CD4-positive, alpha-beta memory T cell (primary cell): ENCODE data around the gene STPG1. TPM values are rescaled to one million over a fixed set of nuclear protein-coding genes. Genes with fewer than 3 reads are reported as not detected.

ENCODE experiments used
- CTCF ChIA-PET: fragments of 350-600 bp; sonication (Branson Sonifier 250); formaldehyde crosslinking; loops from one replicate; lab custom pipeline; 2021; ENCODE audit warnings: inconsistent platforms; ENCODE audit not compliant: partially characterized antibody; lab: Charles Lee
- POLR2A ChIA-PET: fragments of 350-600 bp; sonication (Branson Sonifier 250); formaldehyde crosslinking; loops from one replicate; lab custom pipeline; 2021; ENCODE audit not compliant: partially characterized antibody; lab: Charles Lee
- DNase-seq, 5 donors: peaks; one replicate each; pipeline versions ENCODE4 v3.0.0 to v3.0.0-alpha.2; 2020 to 2022; ENCODE audit warnings: mixed read lengths in 1 of 5
- H3K27ac ChIP-seq: one replicate; pipeline ENCODE4 v1.7.0; 2013; ENCODE audit warnings: low read depth, low read length
- H3K27me3 ChIP-seq: 2 replicates; pipeline ENCODE4 v1.7.0; 2013; ENCODE audit warnings: mild to moderate bottlenecking, low read length, moderate library complexity; ENCODE audit not compliant: insufficient read depth
- H3K36me3 ChIP-seq: 2 replicates; pipeline ENCODE4 v1.7.0; 2013; ENCODE audit warnings: mild to moderate bottlenecking, low read length, moderate library complexity; ENCODE audit not compliant: insufficient read depth
- H3K4me1 ChIP-seq: 2 replicates; pipeline ENCODE4 v1.7.0; 2013; ENCODE audit warnings: mild to moderate bottlenecking, low read length, moderate library complexity; ENCODE audit not compliant: insufficient read depth
- H3K4me3 ChIP-seq, 2 donors: one replicate each; pipeline ENCODE4 v1.7.0; 2013; ENCODE audit warnings: low read length in 2 of 2, mild to moderate bottlenecking in 1 of 2
- H3K9me3 ChIP-seq, 2 donors: one replicate each; pipeline ENCODE4 v1.7.0; 2013; ENCODE audit warnings: low read length in 2 of 2, control low read depth in 1 of 2; ENCODE audit not compliant: control insufficient read depth in 1 of 2
- H3K27ac Mint-ChIP-seq, 7 donors: one replicate each; pipeline ENCODE4 v1.8.0; 2020 to 2021; ENCODE audit warnings: mixed read lengths in 7 of 7, mild to moderate bottlenecking in 6 of 7, inconsistent platforms in 3 of 7, moderate library complexity in 3 of 7
- H3K27me3 Mint-ChIP-seq, 2 donors: one replicate each; pipeline ENCODE4 v1.8.0; 2020 to 2021; ENCODE audit warnings: mixed read lengths in 2 of 2
- H3K36me3 Mint-ChIP-seq, 2 donors: one replicate each; pipeline ENCODE4 v1.8.0; 2020 to 2021; ENCODE audit warnings: mixed read lengths in 2 of 2, inconsistent platforms in 1 of 2, mild to moderate bottlenecking in 1 of 2
- H3K4me1 Mint-ChIP-seq, 4 donors: one replicate each; pipeline ENCODE4 v1.8.0; 2020 to 2021; ENCODE audit warnings: mixed read lengths in 4 of 4, mild to moderate bottlenecking in 1 of 4
- H3K4me3 Mint-ChIP-seq, 8 donors: one replicate each; pipeline ENCODE4 v1.8.0; 2020 to 2021; ENCODE audit warnings: mixed read lengths in 8 of 8, mild to moderate bottlenecking in 7 of 8, moderate library complexity in 6 of 8, inconsistent platforms in 3 of 8
- H3K9me3 Mint-ChIP-seq, 8 donors: one replicate each; pipeline ENCODE4 v1.8.0; 2020 to 2021; ENCODE audit warnings: mixed read lengths in 8 of 8, mild to moderate bottlenecking in 5 of 8, inconsistent platforms in 3 of 8, moderate library complexity in 1 of 8
- intact Hi-C: fragments of 100-400 bp; cut with micrococcal nuclease; formaldehyde crosslinking; loops from one replicate; pipeline ENCODE4 v1.15.1; 2023
- polyA plus RNA-seq, 2 donors: library from polyadenylated mRNA; unstranded; fragments of 300-500 nt; fragmentation: Illumina TruSeq; gene quantifications; one replicate each; pipeline ENCODE4 v1.2.3, GENCODE V29; 2021
- total RNA-seq, 2 experiments: library from RNA; stranded (reverse); gene quantifications; one replicate each; pipeline ENCODE4 v1.2.3, GENCODE V29; 2021

The STPG1 gene
- total and polyA plus RNA-seq, 4 experiments from 2014 or later = 3.1 to 4.9 (median 3.8) TPM

GRCh38 chr1:24366707-24367106 lies 46.9 kb downstream of the STPG1 start:
- ChIA-PET POLR2A (no interaction called here), CTCF (interaction anchor here (0.9 to 1.6 kb wide), 2 partner anchors 25 to 216 kb away, joined by 3 to 4 read pairs; no protein-coding TSS in a partner anchor)
- Mint-ChIP-seq H3K27ac (no peak overlapping the region), H3K9me3 (no peaks in the 10 kb centered on the region), H3K27me3 (no peaks in the 10 kb centered on the region), H3K4me3 (no peak overlapping the region), H3K4me1 (no peaks in the 10 kb centered on the region), H3K36me3 (peaks cover 0 to 4% of the 10 kb centered on the region in 2 donors)
- Histone ChIP-seq H3K9me3 (no peaks in the 10 kb centered on the region), H3K36me3 (no peaks in the 10 kb centered on the region), H3K27me3 (no peaks in the 10 kb centered on the region), H3K4me3 (no peak overlapping the region), H3K27ac (no peak overlapping the region), H3K4me1 (no peaks in the 10 kb centered on the region)
- intact Hi-C loops = no loop called here
- no peak for DNase-seq

DNA sequence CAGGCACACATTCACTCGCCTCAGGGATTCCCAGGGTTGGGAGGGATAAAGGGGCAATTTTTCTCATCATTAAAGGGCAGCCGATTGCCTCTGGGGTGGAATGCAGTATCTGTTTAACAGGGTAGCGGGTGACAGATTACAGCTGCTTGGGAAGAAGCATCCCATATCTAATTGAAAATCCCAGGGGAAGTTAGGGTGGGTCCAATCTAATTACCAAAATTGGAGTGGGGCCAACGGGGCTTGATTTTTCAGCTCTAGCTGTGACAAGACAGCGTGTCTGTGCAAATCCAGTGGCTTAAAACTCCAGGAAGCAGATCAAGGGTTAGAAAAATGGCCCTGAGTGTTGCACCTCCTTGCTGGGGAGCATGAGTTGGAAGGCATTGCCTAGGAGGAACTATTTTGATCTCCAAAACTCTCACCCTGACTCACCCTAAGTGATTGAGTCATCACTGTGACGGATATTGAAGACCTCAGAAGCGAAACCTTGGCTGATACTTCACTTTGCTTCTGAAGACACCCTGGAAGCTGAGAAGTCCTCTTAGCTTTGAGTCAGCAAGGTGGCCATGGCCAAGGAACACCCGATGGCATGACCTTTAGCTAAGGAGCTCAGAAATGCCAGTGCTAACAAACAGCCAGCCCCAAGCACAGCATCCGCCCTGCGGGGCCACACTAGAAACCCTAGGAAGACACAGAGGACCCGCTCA lies 48.5 kb downstream of the STPG1 start:
- Mint-ChIP-seq H3K4me1 (no peaks in the 10 kb centered on the region), H3K9me3 (no peaks in the 10 kb centered on the region), H3K27me3 (no peaks in the 10 kb centered on the region), H3K27ac (no peak overlapping the region), H3K36me3 (peaks cover 0 to 4% of the 10 kb centered on the region in 2 donors), H3K4me3 (no peak overlapping the region)
- H3K4me1 ChIP-seq = no peaks in the 10 kb centered on the region
- no peak overlapping the region for H3K4me3 ChIP-seq
- H3K27ac ChIP-seq = no peak overlapping the region
- ChIA-PET CTCF (interaction anchor here (0.7 to 0.9 kb wide), 2 partner anchors 26 to 40 kb away, joined by 3 read pairs; no protein-coding TSS in a partner anchor), POLR2A (interaction anchor here (0.6 to 0.8 kb wide), 2 partner anchors 277 to 320 kb away, joined by 3 read pairs; no protein-coding TSS in a partner anchor)
- no peaks in the 10 kb centered on the region for H3K27me3 ChIP-seq
- no peak for DNase-seq
- intact Hi-C loops = no loop called here
- no peaks in the 10 kb centered on the region for H3K36me3 ChIP-seq
- no peaks in the 10 kb centered on the region for H3K9me3 ChIP-seq

- no peak overlapping the region for H3K4me3 Mint-ChIP-seq
- CTCF ChIA-PET = interaction anchor here (0.7 kb wide), 1 partner anchor 26 kb away, joined by 3 read pairs; no protein-coding TSS in a partner anchor
- H3K4me3 ChIP-seq = no peak overlapping the region
- no peaks in the 10 kb centered on the region for H3K27me3 ChIP-seq
- H3K9me3 ChIP-seq = no peaks in the 10 kb centered on the region
- H3K27me3 Mint-ChIP-seq = no peaks in the 10 kb centered on the region
- DNase-seq = no peak
- no peak overlapping the region for H3K27ac ChIP-seq
- peaks cover under 1 to 5% of the 10 kb centered on the region in 2 donors for H3K36me3 Mint-ChIP-seq
- no peaks in the 10 kb centered on the region for H3K36me3 ChIP-seq
- intact Hi-C loops = no loop called here
- POLR2A ChIA-PET = no interaction called here
- no peaks in the 10 kb centered on the region for H3K9me3 Mint-ChIP-seq
- H3K4me1 ChIP-seq = no peaks in the 10 kb centered on the region
- no peaks in the 10 kb centered on the region for H3K4me1 Mint-ChIP-seq
- H3K27ac Mint-ChIP-seq = no peak overlapping the region
Measured at GRCh38 chr1:24364605-24364974, 49.0 kb downstream of the STPG1 start.

GRCh38 chr1:24363994-24364393 lies 49.6 kb downstream of the STPG1 start:
- H3K4me1 Mint-ChIP-seq = no peaks in the 10 kb centered on the region
- no peaks in the 10 kb centered on the region for H3K9me3 ChIP-seq
- ChIA-PET CTCF (interaction anchor here (0.7 kb wide), 1 partner anchor 27 kb away, joined by 3 read pairs; no protein-coding TSS in a partner anchor), POLR2A (no interaction called here)
- H3K27me3 ChIP-seq = no peaks in the 10 kb centered on the region
- H3K4me3 ChIP-seq = no peak overlapping the region
- DNase-seq = no peak
- H3K4me1 ChIP-seq = no peaks in the 10 kb centered on the region
- no peak overlapping the region for H3K27ac Mint-ChIP-seq
- intact Hi-C loops = no loop called here
- H3K36me3 ChIP-seq = no peaks in the 10 kb centered on the region
- peaks cover 3 to 7% of the 10 kb centered on the region in 2 donors for H3K36me3 Mint-ChIP-seq
- no peaks in the 10 kb centered on the region for H3K27me3 Mint-ChIP-seq
- H3K27ac ChIP-seq = no peak overlapping the region
- no peaks in the 10 kb centered on the region for H3K9me3 Mint-ChIP-seq
- no peak overlapping the region for H3K4me3 Mint-ChIP-seq

- ChIA-PET POLR2A (no interaction called here), CTCF (no interaction called here)
- Mint-ChIP-seq H3K4me3 (no peak overlapping the region), H3K36me3 (peaks cover 3 to 11% of the 10 kb centered on the region in 2 donors), H3K9me3 (no peaks in the 10 kb centered on the region), H3K27ac (no peak overlapping the region), H3K4me1 (no peaks in the 10 kb centered on the region), H3K27me3 (no peaks in the 10 kb centered on the region)
- no peaks in the 10 kb centered on the region for H3K27me3 ChIP-seq
- no peaks in the 10 kb centered on the region for H3K4me1 ChIP-seq
- no peak overlapping the region for H3K4me3 ChIP-seq
- no peak for DNase-seq
- H3K36me3 ChIP-seq = no peaks in the 10 kb centered on the region
- intact Hi-C loops = no loop called here
- no peaks in the 10 kb centered on the region for H3K9me3 ChIP-seq
- no peak overlapping the region for H3K27ac ChIP-seq
Measured at GRCh38 chr1:24362982-24363614, 50.5 kb downstream of the STPG1 start.

DNA sequence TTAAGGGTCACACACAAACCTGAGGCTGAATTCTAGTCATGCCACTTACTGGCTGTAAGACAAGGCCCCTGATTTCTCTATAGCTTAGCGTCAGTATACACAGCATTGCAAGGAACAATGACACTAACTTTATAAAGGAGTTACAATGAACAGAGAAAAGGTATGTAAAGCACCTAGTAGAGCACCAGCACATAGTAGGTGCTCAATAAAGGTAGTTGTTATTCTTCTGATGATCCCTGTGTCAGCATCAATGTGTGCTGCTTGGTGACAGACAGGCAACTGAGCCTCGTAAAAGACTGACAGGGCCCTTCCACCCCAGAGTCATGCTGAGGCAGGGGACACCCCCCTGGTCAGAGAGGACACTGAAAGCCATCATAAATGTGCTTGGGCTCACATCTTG lies 51.2 kb downstream of the STPG1 start:
- Mint-ChIP-seq H3K27me3 (no peaks in the 10 kb centered on the region), H3K4me1 (no peaks in the 10 kb centered on the region), H3K27ac (no peak overlapping the region), H3K4me3 (no peak overlapping the region), H3K9me3 (no peaks in the 10 kb centered on the region), H3K36me3 (peaks cover 7 to 17% of the 10 kb centered on the region in 2 donors)
- H3K27me3 ChIP-seq = no peaks in the 10 kb centered on the region
- H3K9me3 ChIP-seq = no peaks in the 10 kb centered on the region
- no peaks in the 10 kb centered on the region for H3K4me1 ChIP-seq
- CTCF ChIA-PET = no interaction called here
- POLR2A ChIA-PET = no interaction called here
- intact Hi-C loops = no loop called here
- H3K36me3 ChIP-seq = no peaks in the 10 kb centered on the region
- no peak overlapping the region for H3K4me3 ChIP-seq
- DNase-seq = no peak
- no peak overlapping the region for H3K27ac ChIP-seq

DNA sequence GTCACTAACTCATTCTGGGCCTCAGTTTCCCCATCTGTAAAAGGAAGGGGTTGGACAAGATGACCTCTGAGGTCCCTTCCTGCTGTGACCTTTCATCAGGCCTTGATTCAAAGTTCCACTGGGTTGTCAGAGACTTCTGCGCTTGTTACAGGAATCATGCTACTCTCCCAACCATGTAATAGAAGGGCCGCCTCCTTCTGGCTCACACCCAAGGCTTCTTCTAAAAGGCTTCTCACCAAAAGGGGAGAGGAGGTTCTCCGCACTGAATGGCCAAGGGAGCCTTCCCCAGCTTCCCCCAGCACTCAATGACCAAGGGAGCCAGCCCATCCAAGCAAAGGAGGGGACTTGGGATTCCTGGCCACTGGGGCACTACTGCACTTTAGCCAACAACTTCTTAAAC lies 51.8 kb downstream of the STPG1 start:
- Mint-ChIP-seq H3K4me3 (no peak overlapping the region), H3K27me3 (no peaks in the 10 kb centered on the region), H3K4me1 (no peaks in the 10 kb centered on the region), H3K9me3 (no peaks in the 10 kb centered on the region), H3K27ac (no peak overlapping the region), H3K36me3 (peaks cover 8 to 18% of the 10 kb centered on the region in 2 donors)
- Histone ChIP-seq H3K36me3 (no peaks in the 10 kb centered on the region), H3K27ac (no peak overlapping the region), H3K9me3 (no peaks in the 10 kb centered on the region), H3K27me3 (no peaks in the 10 kb centered on the region), H3K4me3 (no peak overlapping the region), H3K4me1 (no peaks in the 10 kb centered on the region)
- CTCF ChIA-PET = no interaction called here
- no peak for DNase-seq
- POLR2A ChIA-PET = no interaction called here
- intact Hi-C loops = no loop called here
